LNCAP (cell line): ENCODE results near the gene DDHD1.

Experiments used
- CTCF ChIP-seq: fragments of 450-650 bp; IDR thresholded peaks from 2 replicates; pipeline ENCODE4 v1.5.1; 2017; ENCODE audit warnings: mild to moderate bottlenecking

Gene DDHD1

DNA sequence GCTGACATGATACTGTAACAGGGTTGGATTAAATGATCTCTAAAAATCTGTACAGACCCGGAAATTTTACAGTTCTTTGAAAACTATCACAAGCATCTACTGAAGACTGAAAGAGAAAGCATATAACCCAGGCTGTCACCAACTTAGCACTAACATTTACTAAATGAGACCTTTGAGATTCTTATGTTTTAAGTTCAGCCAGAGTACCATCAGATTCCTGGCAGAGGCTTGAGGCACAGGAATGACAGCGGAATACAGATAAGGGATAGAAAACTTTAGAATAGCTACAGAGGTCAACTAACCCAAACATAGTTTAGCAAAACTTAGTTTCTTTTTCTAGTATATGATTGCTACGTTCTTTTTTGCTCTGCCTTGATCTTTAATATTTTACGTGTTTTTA, 110.6 kb downstream of the DDHD1 start:
- no peak for TF ChIP-seq CTCF

DNA sequence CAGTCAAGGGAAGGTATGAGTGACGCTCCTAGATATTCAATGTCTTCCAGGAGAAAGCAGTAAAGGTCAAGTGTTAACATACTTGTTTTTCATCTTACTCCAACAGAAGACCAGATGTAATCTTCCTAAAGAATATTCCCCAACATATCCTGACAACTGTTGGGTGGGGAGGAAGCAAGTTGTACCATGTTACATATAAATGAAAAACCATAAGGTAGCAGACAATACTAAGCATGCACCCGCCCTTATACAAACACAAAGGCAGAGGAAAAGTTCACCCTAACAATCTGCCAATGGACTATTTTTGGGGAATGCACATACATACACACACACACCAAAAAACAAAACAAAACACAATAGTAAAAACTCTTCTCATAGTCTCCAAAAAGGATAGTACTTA, 112.1 kb downstream of the DDHD1 start:
- no peak for TF ChIP-seq CTCF

DNA sequence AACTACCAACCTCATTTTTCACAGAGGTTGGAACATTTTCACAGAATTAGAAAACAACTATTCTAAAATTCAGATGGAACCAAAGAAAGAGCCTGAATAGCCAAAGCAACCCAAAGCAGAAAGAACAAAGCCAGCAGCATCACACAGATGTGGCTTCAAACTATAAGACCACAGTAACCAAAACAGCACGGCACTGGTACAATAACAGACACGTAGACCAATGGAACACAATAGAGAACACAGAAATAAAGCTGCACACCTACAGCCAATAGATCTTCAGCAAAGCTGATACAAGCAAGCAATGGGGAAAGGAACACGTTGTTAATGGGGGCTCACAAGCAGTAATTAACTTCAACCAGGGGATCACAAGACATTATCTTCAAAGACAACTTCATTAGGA, 114.5 kb downstream of the DDHD1 start:
- no peak for TF ChIP-seq CTCF

DNA sequence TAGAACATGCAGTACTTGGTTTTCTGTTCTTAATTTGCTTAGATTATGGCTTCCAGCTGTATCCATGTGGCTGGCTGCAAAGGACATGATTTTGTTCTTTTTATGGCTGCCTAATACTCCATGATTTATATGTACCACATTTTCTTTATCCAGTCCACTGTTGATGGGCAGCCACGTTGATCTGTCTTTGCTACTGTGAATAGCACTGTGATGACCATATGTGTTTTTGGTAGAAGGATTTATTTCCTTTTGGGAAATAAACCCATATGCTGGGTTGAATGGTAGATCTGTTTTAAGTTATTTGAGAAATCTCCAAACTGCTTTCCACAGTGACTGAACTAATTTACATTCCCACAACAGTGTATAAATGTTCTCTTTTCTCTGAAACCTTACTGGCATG, 116.1 kb downstream of the DDHD1 start:
- TF ChIP-seq CTCF: no peak

DNA sequence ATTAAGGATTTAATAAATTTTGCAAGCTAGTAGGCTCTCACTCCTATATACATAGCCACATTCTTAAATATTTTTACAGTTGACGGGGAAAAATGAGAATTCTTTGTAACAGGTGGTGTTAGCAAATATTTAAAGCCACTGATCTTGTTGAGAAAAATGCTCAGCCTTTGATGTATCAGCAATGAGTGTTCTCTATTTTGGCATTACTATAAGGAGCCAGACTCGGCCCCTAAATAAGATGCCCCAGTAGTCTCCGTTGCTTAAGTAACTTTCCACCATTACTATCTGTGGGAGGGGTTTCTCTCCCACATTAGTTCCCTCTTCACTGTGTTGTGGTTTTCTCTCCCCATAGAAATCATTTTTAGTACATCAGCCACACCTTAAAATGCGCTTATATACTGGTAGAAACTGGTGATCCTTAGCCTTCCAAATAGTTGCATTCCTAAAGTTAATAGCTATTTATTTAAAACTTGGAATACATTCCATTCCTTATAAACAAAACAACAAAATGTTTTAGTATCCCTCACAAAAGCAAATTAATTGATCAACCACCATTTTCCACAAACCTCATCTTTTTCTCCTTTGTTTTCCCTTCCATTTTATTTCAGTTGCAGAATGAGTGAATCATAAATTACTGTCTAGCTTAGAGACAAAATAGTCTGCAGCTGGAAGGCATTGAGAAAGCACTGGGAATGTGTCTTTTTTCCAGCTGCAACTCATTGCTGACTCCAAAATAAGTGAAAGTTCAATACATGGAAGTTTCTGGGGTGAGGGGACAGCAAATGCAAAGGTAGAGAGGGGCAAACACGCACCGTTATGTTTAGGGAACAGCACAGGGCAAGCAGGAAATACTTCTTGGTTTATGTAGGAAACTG, 117.5 kb downstream of the DDHD1 start:
- TF ChIP-seq CTCF: no peak

GRCh38 chr14:53034688-53035230, 118.4 kb downstream of the DDHD1 start:
- no peak for TF ChIP-seq CTCF

- TF ChIP-seq CTCF: no peak
Observed at GRCh38 chr14:53034036-53034435, 119.1 kb downstream of the DDHD1 start.
